A172 (cell line): Measurements from ENCODE around the gene MBNL2. TPM values are rescaled to one million over a fixed set of nuclear protein-coding genes. Genes with fewer than 3 reads are reported as not detected.

Source experiments
- DNase-seq: peaks from one replicate; pipeline ENCODE4 v3.0.0-alpha.2; 2015; ENCODE audit warnings: low spot score
- total RNA-seq: library from RNA; depleted of rRNA; stranded (reverse); fragments of >200 nt; shearing (Covaris generic); gene quantifications from 2 replicates; pipeline ENCODE4 v1.2.3, GENCODE V29; 2014

The MBNL2 gene
- total RNA-seq, 1 experiment from 2014 or later = 204 TPM

GRCh38 chr13:97300871-97301270 is 78.7 kb downstream of the MBNL2 start:
- DNase-seq = no peak

GRCh38 chr13:97301382-97302095 is 79.4 kb downstream of the MBNL2 start:
- DNase-seq = no peak

- no peak for DNase-seq
These were observed 80.5 kb downstream of the MBNL2 start for GRCh38 chr13:97302611-97303010.

GRCh38 chr13:97306106-97306505 is 84.0 kb downstream of the MBNL2 start:
- DNase-seq = no peak

GRCh38 chr13:97306645-97307044 is 84.5 kb downstream of the MBNL2 start:
- peak; percentile 33 for DNase-seq

- DNase-seq = no peak
These were observed 85.2 kb downstream of the MBNL2 start for GRCh38 chr13:97307118-97307881.

GRCh38 chr13:97307882-97308624 is 85.9 kb downstream of the MBNL2 start:
- peak; percentile 95 for DNase-seq

- DNase-seq = peak; percentile 66
These were observed 86.7 kb downstream of the MBNL2 start for GRCh38 chr13:97308735-97309429.

- no peak for DNase-seq
These were observed 88.8 kb downstream of the MBNL2 start for GRCh38 chr13:97310809-97311436.

GRCh38 chr13:97311956-97312355 is 89.8 kb downstream of the MBNL2 start:
- no peak for DNase-seq

- DNase-seq = no peak
These were observed 91.6 kb downstream of the MBNL2 start for GRCh38 chr13:97313551-97314260.

- DNase-seq = no peak
These were observed 94.3 kb downstream of the MBNL2 start for GRCh38 chr13:97316390-97316789.

- DNase-seq = no peak
These were observed 95.8 kb downstream of the MBNL2 start for GRCh38 chr13:97317933-97318332.

- no peak for DNase-seq
These were observed 96.4 kb downstream of the MBNL2 start for GRCh38 chr13:97318532-97318931.

- DNase-seq = no peak
These were observed 97.1 kb downstream of the MBNL2 start for GRCh38 chr13:97319113-97319720.

GRCh38 chr13:97321101-97321500 is 99.0 kb downstream of the MBNL2 start:
- DNase-seq = peak; percentile 31

GRCh38 chr13:97321616-97322321 is 99.6 kb downstream of the MBNL2 start:
- DNase-seq = no peak

- DNase-seq = peak; percentile 28
These were observed 100.7 kb downstream of the MBNL2 start for GRCh38 chr13:97322740-97323342.

- no peak for DNase-seq
These were observed 102.0 kb downstream of the MBNL2 start for GRCh38 chr13:97324115-97324514.
